HG03039 (cell line): Measurements from ENCODE around the gene NRGN.

Experiments
- ATAC-seq: cut with Tn5 transposase; IDR thresholded peaks from one replicate; pipeline ENCODE4 v1.9.1; 2021; ENCODE audit warnings: mild to moderate bottlenecking, moderate library complexity; ENCODE audit not compliant: unreplicated experiment

The NRGN gene

GRCh38 chr11:124778281-124778680 lies 38.5 kb downstream of the NRGN start:
- ATAC-seq, result no peak

- ATAC-seq, result no peak
These were observed 39.8 kb downstream of the NRGN start for GRCh38 chr11:124779568-124779967.

DNA sequence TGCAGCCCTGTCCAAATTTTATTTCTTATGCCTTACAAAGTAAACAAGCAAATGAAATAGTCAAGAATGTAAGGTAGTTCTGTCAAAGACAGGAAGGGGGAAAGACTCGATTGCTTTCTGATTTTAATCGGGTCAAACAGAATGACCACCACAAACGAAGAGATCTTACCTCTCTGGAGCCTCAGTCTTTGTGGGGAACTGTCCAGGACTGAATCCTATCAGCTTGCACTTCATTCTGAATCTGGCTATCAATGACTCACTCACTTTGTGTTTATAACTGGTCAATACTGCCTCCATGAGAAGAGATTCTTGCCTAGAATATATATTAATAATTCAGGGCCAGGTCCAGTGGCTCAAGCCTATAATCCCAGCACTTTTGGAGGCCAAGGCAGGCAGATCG lies 43.3 kb downstream of the NRGN start:
- ATAC-seq, result no peak

DNA sequence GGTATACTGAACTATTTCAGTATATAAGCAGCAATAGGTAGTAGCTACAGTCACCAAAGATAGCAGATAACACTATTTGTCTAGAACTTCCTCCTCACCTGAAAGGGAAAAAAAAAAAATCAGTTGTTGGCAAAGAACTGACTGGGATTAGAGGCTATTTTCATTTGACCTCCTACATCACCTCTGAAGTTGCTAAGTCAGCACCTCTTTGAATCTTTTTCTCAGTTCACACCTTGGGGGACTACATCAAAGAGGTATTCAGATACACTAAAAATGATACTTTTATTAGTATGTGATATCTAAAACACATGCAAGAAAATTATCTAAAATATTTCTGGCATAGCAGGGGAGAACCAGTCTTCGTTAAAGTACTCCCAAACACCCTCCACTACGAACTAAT lies 44.3 kb downstream of the NRGN start:
- ATAC-seq, result no peak

DNA sequence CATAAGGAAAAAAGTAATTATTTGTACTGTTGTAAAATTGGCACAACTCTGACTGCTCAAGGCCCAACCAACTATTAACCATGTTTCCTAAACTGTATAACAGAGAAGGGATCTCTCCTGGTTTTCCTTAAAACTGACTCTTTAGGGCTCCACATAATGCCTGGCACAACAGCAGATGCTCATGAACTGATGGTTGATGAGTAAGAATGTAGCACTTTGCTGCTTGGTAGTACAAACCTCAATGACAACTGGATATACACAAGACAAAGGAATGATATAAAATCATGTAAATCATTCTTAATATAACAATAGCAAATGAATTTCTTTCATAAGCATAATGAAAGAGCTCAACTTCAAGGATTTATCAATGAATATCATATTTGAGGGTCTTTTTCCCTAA lies 48.8 kb downstream of the NRGN start:
- no peak for ATAC-seq

- no peak for ATAC-seq
These were observed 52.0 kb downstream of the NRGN start for GRCh38 chr11:124791626-124792341.

GRCh38 chr11:124793466-124794278 lies 53.9 kb downstream of the NRGN start:
- ATAC-seq, result peak; percentile 64

GRCh38 chr11:124796312-124796711 lies 56.6 kb downstream of the NRGN start:
- ATAC-seq, result no peak
